ENCODE results near the gene LRP1.

LRP1 gene

GRCh38 chr12:57126561-57126960 is 1.7 kb upstream of the LRP1 start:
- peak overlapping the region; percentile 98 for H3K27ac ChIP-seq
- TF ChIP-seq CTCF (IDR thresholded peaks at IDR 0.05): no peak
- no peak overlapping the region for H3K4me2 ChIP-seq (ENCODE audit: low read length)
- no peaks in the 10 kb centered on the region for H3K9me3 ChIP-seq (ENCODE audit: control insufficient read depth, low read length)
- no peak overlapping the region for H3K4me3 ChIP-seq (ENCODE audit: low read depth, low read length)
- no peaks in the 10 kb centered on the region for H3K4me1 ChIP-seq
- H3K79me2 ChIP-seq: peaks cover 5% of the 10 kb centered on the region
- H2AFZ ChIP-seq: peak overlapping the region; percentile 100
- H3K9ac ChIP-seq: no peak overlapping the region
- no peaks in the 10 kb centered on the region for H3K27me3 ChIP-seq (ENCODE audit: control insufficient read depth, insufficient read depth, low read length)
- H3K36me3 ChIP-seq (ENCODE audit: control insufficient read depth, insufficient read depth, low read length): no peaks in the 10 kb centered on the region

- H3K4me2 ChIP-seq (ENCODE audit: low read length): peak overlapping the region; percentile 100
- no peaks in the 10 kb centered on the region for H3K9me3 ChIP-seq (ENCODE audit: control insufficient read depth, low read length)
- peak overlapping the region; percentile 100 for H2AFZ ChIP-seq
- no peaks in the 10 kb centered on the region for H3K4me1 ChIP-seq
- H3K27me3 ChIP-seq (ENCODE audit: control insufficient read depth, insufficient read depth, low read length): no peaks in the 10 kb centered on the region
- H3K36me3 ChIP-seq (ENCODE audit: control insufficient read depth, insufficient read depth, low read length): no peaks in the 10 kb centered on the region
- no peak overlapping the region for H3K9ac ChIP-seq
- H3K27ac ChIP-seq: peak overlapping the region; percentile 98
- peak; percentile 36 for TF ChIP-seq CTCF (IDR thresholded peaks at IDR 0.05)
- peaks cover 5% of the 10 kb centered on the region for H3K79me2 ChIP-seq
- peak overlapping the region; percentile 90 for H3K4me3 ChIP-seq (ENCODE audit: low read depth, low read length)
These were observed 1.1 kb upstream of the LRP1 start for GRCh38 chr12:57127101-57127725.

GRCh38 chr12:57128519-57129247 is 400 bp downstream of the LRP1 start:
- Histone ChIP-seq H3K4me2 (ENCODE audit: low read length) (peak overlapping the region; percentile 100), H3K27ac (peak overlapping the region; percentile 17), H3K4me1 (no peaks in the 10 kb centered on the region), H3K79me2 (peaks cover 5% of the 10 kb centered on the region), H3K9me3 (ENCODE audit: control insufficient read depth, low read length) (no peaks in the 10 kb centered on the region), H3K4me3 (ENCODE audit: low read depth, low read length) (peak overlapping the region; percentile 90), H2AFZ (peak overlapping the region; percentile 80), H3K9ac (no peak overlapping the region), H3K36me3 (ENCODE audit: control insufficient read depth, insufficient read depth, low read length) (no peaks in the 10 kb centered on the region), H3K27me3 (ENCODE audit: control insufficient read depth, insufficient read depth, low read length) (no peaks in the 10 kb centered on the region)
- no peak for TF ChIP-seq CTCF (IDR thresholded peaks at IDR 0.05)

- Histone ChIP-seq H3K4me2 (ENCODE audit: low read length) (peak overlapping the region; percentile 100), H3K9me3 (ENCODE audit: control insufficient read depth, low read length) (no peaks in the 10 kb centered on the region), H3K4me3 (ENCODE audit: low read depth, low read length) (peak overlapping the region; percentile 90), H3K27ac (no peak overlapping the region), H3K79me2 (peaks cover 3% of the 10 kb centered on the region), H3K4me1 (no peaks in the 10 kb centered on the region), H3K36me3 (ENCODE audit: control insufficient read depth, insufficient read depth, low read length) (no peaks in the 10 kb centered on the region), H2AFZ (peak overlapping the region; percentile 80), H3K9ac (no peak overlapping the region), H3K27me3 (ENCODE audit: control insufficient read depth, insufficient read depth, low read length) (no peaks in the 10 kb centered on the region)
- no peak for TF ChIP-seq CTCF (IDR thresholded peaks at IDR 0.05)
These were observed 1.1 kb downstream of the LRP1 start for GRCh38 chr12:57129321-57129842.

Measured in parathyroid adenoma (tissue), 2 donors.